Measurements from ENCODE around the gene WFDC9. TPM values are rescaled to one million over a fixed set of nuclear protein-coding genes. Genes with fewer than 3 reads are reported as not detected.

WFDC9 gene
- total and polyA plus RNA-seq, 4 donors: not detected

GRCh38 chr20:45636513-45636912 is 5.4 kb upstream of the WFDC9 start:
- Histone ChIP-seq H3K9ac (ENCODE audit: low read depth in 1 of 2, low read length in 2 of 2) (no peak overlapping the region), H3K4me3 (ENCODE audit: low read depth in 1 of 3, low read length in 3 of 3) (no peak overlapping the region), H3K4me1 (ENCODE audit: control insufficient read depth in 4 of 4, insufficient read depth in 4 of 4, low read length in 3 of 4) (no peaks in the 10 kb centered on the region), H3K36me3 (ENCODE audit: control insufficient read depth in 4 of 4, insufficient read depth in 3 of 4, low read depth in 1 of 4, low read length in 3 of 4) (no peaks in the 10 kb centered on the region), H3K27ac (ENCODE audit: low read depth in 1 of 2, low read length in 2 of 2) (no peak overlapping the region), H3K9me3 (ENCODE audit: control insufficient read depth in 4 of 4, low read length in 3 of 4) (no peaks in the 10 kb centered on the region), H3K27me3 (ENCODE audit: control insufficient read depth in 4 of 4, insufficient read depth in 4 of 4, low read length in 3 of 4) (peaks cover 0 to 7% (median 0%) of the 10 kb centered on the region in 4 donors)
- no peak for DNase-seq (ENCODE audit: low spot score)
- WGBS: 79% methylated on average over 1 of the region's 1 CpG
- no peak for TF ChIP-seq SP1 (IDR thresholded peaks at IDR 0.05)
- no peak for TF ChIP-seq MAX (IDR thresholded peaks at IDR 0.05)
- TF ChIP-seq RXRA (IDR thresholded peaks at IDR 0.05): no peak
- TF ChIP-seq GABPA (IDR thresholded peaks at IDR 0.05 in 1 of 2, conservative IDR thresholded peaks at IDR 0.05 in 1 of 2): no peak
- TF ChIP-seq HNF4G (IDR thresholded peaks at IDR 0.05): no peak
- no peak for TF ChIP-seq NR2F2 (IDR thresholded peaks at IDR 0.05)
- TF ChIP-seq RAD21 (IDR thresholded peaks at IDR 0.05): no peak
- no peak for TF ChIP-seq EGR1 (IDR thresholded peaks at IDR 0.05; ENCODE audit: low read depth in 2 of 2)
- TF ChIP-seq ATF3 (IDR thresholded peaks at IDR 0.05): no peak
- TF ChIP-seq FOXA2 (IDR thresholded peaks at IDR 0.05): no peak
- TF ChIP-seq JUND (IDR thresholded peaks at IDR 0.05): no peak
- TF ChIP-seq REST (IDR thresholded peaks at IDR 0.05): no peak
- no peak for TF ChIP-seq TAF1 (conservative IDR thresholded peaks at IDR 0.05)
- TF ChIP-seq HNF4A (conservative IDR thresholded peaks at IDR 0.05): no peak
- TF ChIP-seq FOXA1 (IDR thresholded peaks at IDR 0.05): no peak

GRCh38 chr20:45630371-45630770 is 713 bp downstream of the WFDC9 start:
- no peak overlapping the region for H3K27ac ChIP-seq (ENCODE audit: low read depth in 1 of 2, low read length in 2 of 2)
- TF ChIP-seq TAF1 (conservative IDR thresholded peaks at IDR 0.05): no peak
- TF ChIP-seq FOXA2 (IDR thresholded peaks at IDR 0.05): no peak
- no peak for TF ChIP-seq JUND (IDR thresholded peaks at IDR 0.05)
- TF ChIP-seq YY1 (IDR thresholded peaks at IDR 0.05): no peak
- TF ChIP-seq RXRA (IDR thresholded peaks at IDR 0.05): no peak
- TF ChIP-seq NR2F2 (IDR thresholded peaks at IDR 0.05): no peak
- no peak for TF ChIP-seq EGR1 (IDR thresholded peaks at IDR 0.05; ENCODE audit: low read depth in 2 of 2)
- TF ChIP-seq FOXA1 (IDR thresholded peaks at IDR 0.05): no peak
- TF ChIP-seq HNF4G (IDR thresholded peaks at IDR 0.05): no peak

More at GRCh38 chr20:45630371-45630770, 713 bp downstream of the WFDC9 start:
- no peak overlapping the region for H3K4me3 ChIP-seq (ENCODE audit: low read depth in 1 of 3, low read length in 3 of 3)
- no peaks in the 10 kb centered on the region for H3K4me1 ChIP-seq (ENCODE audit: control insufficient read depth in 4 of 4, insufficient read depth in 4 of 4, low read length in 3 of 4)
- no peak overlapping the region for H3K9ac ChIP-seq (ENCODE audit: low read depth in 1 of 2, low read length in 2 of 2)
- H3K27me3 ChIP-seq (ENCODE audit: control insufficient read depth in 4 of 4, insufficient read depth in 4 of 4, low read length in 3 of 4): no peaks in the 10 kb centered on the region
- H3K9me3 ChIP-seq (ENCODE audit: control insufficient read depth in 4 of 4, low read length in 3 of 4): no peaks in the 10 kb centered on the region
- DNase-seq (ENCODE audit: low spot score): no peak
- H3K36me3 ChIP-seq (ENCODE audit: control insufficient read depth in 4 of 4, insufficient read depth in 3 of 4, low read depth in 1 of 4, low read length in 3 of 4): no peaks in the 10 kb centered on the region
